Smooth muscle cell (in vitro differentiated cells): ENCODE measurements around the gene RRP9. TPM values are rescaled to one million over a fixed set of nuclear protein-coding genes. Genes with fewer than 3 reads are reported as not detected.

ENCODE experiments used
- DNase-seq: peaks from one replicate; lab custom pipeline; 2025; ENCODE audit not compliant: unreplicated experiment; lab: John Stamatoyannopoulos, UW
- H2AFZ ChIP-seq: fragments of 200-600 bp; sonication (generic); 2 replicates; pipeline ENCODE4 v1.6.0; 2016; ENCODE audit warnings: antibody characterized with exemption, low read depth, mild to moderate bottlenecking
- H3F3A ChIP-seq: fragments of 200-600 bp; sonication (generic); 2 replicates; pipeline ENCODE4 v1.6.0; 2017; ENCODE audit warnings: antibody characterized with exemption, low read depth
- H3K27ac ChIP-seq: fragments of 200-600 bp; sonication (generic); 2 replicates; pipeline ENCODE4 v1.5.1; 2016; ENCODE audit warnings: low read depth, mild to moderate bottlenecking
- H3K27me3 ChIP-seq: fragments of 200-600 bp; sonication (generic); 2 replicates; pipeline ENCODE4 v1.6.1; 2016; ENCODE audit warnings: low read depth, mild to moderate bottlenecking
- H3K36me3 ChIP-seq: fragments of 200-600 bp; sonication (generic); 2 replicates; pipeline ENCODE4 v1.5.1; 2016; ENCODE audit warnings: low read depth
- H3K4me1 ChIP-seq: fragments of 200-600 bp; sonication (generic); 2 replicates; pipeline ENCODE4 v1.5.1; 2016; ENCODE audit warnings: low read depth
- H3K4me2 ChIP-seq: fragments of 200-600 bp; sonication (generic); 2 replicates; pipeline ENCODE4 v1.6.0; 2016; ENCODE audit warnings: mild to moderate bottlenecking
- H3K4me3 ChIP-seq: fragments of 200-600 bp; sonication (generic); 2 replicates; pipeline ENCODE4 v1.5.1; 2016; ENCODE audit warnings: mild to moderate bottlenecking
- H3K79me2 ChIP-seq: fragments of 200-600 bp; sonication (generic); 2 replicates; pipeline ENCODE4 v1.6.0; 2016; ENCODE audit warnings: low read depth, mild to moderate bottlenecking
- H3K9ac ChIP-seq: fragments of 200-600 bp; sonication (generic); 2 replicates; pipeline ENCODE4 v1.6.0; 2016; ENCODE audit warnings: low read depth
- H3K9me3 ChIP-seq: fragments of 200-600 bp; sonication (generic); replicated peaks from 2 replicates; pipeline ENCODE4 v1.5.1; 2016; ENCODE audit warnings: low read depth
- H4K20me1 ChIP-seq: fragments of 200-600 bp; sonication (generic); 2 replicates; pipeline ENCODE4 v1.6.0; 2016; ENCODE audit warnings: low read depth
- WGBS: methylation state at CpG from one replicate; pipeline ENCODE4 v1.1.7; 2016; ENCODE audit warnings: low lambda C conversion rate; 5-methylcytosine and 5-hydroxymethylcytosine counted together
- polyA plus RNA-seq: library from polyadenylated mRNA; unstranded; fragments of >200 nt; fragmentation: Nextera tagmentation; extraction: Ambion mirVana; gene quantifications from 2 replicates; pipeline ENCODE4 v1.2.1, GENCODE V29; 2016
- total RNA-seq: library from RNA; depleted of rRNA; stranded (reverse); fragments of >200 nt; gene quantifications from 2 replicates; pipeline ENCODE4 v1.2.3, GENCODE V29; 2014
- TF ChIP-seq, protein P1 (sequence below): fragments of 200-600 bp; sonication (generic); IDR thresholded peaks from 2 replicates; pipeline ENCODE4 v1.5.1; 2017; ENCODE audit warnings: borderline replicate concordance, mild to moderate bottlenecking, antibody characterized with exemption; ENCODE audit not compliant: insufficient read depth, poor library complexity, severe bottlenecking

Gene RRP9
- total and polyA plus RNA-seq, 2 experiments from 2014 or later: 13.1 to 23.9 TPM

DNA sequence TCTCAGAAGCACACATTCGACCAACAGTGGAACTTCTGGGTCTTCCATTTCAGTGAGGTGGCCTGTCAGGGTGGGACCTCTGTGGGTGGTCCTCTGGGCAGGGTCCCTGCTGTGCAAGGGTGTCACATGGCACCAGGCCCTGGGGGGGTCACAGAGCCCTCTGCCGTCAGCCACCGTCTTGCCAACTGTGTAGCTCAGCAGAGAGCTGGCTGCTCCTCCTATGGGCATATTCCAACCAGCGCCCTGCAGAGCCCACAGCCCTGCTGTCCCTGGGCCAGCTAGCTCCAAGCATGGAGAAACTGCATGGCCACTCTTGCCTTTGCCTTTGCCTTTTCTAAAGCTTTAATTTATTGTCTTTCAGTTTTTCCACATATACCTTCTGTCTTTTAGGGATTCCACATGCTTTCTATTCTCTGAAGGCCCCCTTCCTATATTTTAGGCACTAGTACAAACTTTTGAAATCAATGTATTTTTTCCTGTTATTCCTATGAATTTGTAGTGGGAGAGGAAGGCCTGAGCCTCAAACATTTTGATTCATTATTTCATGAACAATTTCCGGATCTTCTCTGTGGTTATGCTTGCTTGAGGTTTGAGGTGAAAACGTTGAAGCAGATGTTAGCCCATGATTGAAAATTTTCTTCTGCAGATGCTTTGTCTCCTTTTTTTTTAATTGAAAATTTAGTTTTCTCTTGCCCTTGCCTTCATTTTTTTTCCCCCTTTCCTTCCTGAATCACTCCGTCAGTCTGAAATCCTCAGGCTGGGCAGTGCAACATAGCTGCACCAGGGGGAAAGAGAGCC lies 50.3 kb downstream of the RRP9 start:
- no peak overlapping the region for H3K4me2 ChIP-seq
- no peak overlapping the region for H3K27ac ChIP-seq
- no peaks in the 10 kb centered on the region for H3K27me3 ChIP-seq
- H3K4me3 ChIP-seq: no peak overlapping the region
- H3K36me3 ChIP-seq: no peaks in the 10 kb centered on the region
- no peak for DNase-seq
- no peaks in the 10 kb centered on the region for H3K9me3 ChIP-seq
- TF ChIP-seq, protein P1, sequence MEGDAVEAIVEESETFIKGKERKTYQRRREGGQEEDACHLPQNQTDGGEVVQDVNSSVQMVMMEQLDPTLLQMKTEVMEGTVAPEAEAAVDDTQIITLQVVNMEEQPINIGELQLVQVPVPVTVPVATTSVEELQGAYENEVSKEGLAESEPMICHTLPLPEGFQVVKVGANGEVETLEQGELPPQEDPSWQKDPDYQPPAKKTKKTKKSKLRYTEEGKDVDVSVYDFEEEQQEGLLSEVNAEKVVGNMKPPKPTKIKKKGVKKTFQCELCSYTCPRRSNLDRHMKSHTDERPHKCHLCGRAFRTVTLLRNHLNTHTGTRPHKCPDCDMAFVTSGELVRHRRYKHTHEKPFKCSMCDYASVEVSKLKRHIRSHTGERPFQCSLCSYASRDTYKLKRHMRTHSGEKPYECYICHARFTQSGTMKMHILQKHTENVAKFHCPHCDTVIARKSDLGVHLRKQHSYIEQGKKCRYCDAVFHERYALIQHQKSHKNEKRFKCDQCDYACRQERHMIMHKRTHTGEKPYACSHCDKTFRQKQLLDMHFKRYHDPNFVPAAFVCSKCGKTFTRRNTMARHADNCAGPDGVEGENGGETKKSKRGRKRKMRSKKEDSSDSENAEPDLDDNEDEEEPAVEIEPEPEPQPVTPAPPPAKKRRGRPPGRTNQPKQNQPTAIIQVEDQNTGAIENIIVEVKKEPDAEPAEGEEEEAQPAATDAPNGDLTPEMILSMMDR: no peak
- no peaks in the 10 kb centered on the region for H3F3A ChIP-seq
- H3K9ac ChIP-seq: no peak overlapping the region
- H3K4me1 ChIP-seq: no peaks in the 10 kb centered on the region
- no peaks in the 10 kb centered on the region for H4K20me1 ChIP-seq
- 96% methylated on average over 7 of the region's 7 CpGs for WGBS
- no peaks in the 10 kb centered on the region for H3K79me2 ChIP-seq
- no peak overlapping the region for H2AFZ ChIP-seq

DNA sequence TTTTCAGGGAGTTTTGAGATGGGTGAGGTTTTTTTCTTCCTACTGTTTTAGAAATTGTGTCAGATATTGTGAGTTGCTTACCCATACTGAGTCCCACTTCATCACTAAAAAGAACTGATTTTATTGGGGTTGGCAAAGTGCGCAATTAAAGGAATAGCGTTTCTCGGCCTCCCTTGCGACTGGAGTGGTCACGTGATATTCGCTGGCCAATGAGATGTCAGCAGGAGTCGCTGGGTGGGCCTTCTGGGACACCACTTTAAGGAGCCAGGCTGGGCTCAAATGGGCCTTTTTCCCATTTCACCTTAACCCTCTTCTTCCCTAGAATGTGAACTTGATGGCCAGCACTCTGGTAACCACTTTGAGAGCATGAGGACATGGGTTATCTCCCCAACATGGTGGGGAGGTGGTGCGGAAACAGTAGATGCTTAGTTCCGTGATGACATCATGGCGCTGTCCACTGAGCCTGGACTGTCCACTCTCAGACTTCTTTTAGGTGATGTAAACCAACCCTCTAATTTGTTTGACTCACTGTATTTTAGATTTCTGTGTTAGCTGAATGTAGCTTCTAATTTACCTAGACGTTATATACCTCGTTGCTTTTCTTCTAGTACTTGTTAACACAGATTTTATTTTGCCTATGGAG lies 53.1 kb downstream of the RRP9 start:
- Histone ChIP-seq H3K4me1 (no peaks in the 10 kb centered on the region), H2AFZ (no peak overlapping the region), H3K27me3 (no peaks in the 10 kb centered on the region), H3K27ac (no peak overlapping the region), H4K20me1 (no peaks in the 10 kb centered on the region), H3K79me2 (no peaks in the 10 kb centered on the region), H3K9ac (no peak overlapping the region), H3K4me2 (no peak overlapping the region), H3K9me3 (no peaks in the 10 kb centered on the region), H3K36me3 (no peaks in the 10 kb centered on the region), H3F3A (no peaks in the 10 kb centered on the region), H3K4me3 (no peak overlapping the region)
- TF ChIP-seq, protein P1: no peak
- 93% methylated on average over 12 of the region's 12 CpGs for WGBS
- DNase-seq: no peak

DNA sequence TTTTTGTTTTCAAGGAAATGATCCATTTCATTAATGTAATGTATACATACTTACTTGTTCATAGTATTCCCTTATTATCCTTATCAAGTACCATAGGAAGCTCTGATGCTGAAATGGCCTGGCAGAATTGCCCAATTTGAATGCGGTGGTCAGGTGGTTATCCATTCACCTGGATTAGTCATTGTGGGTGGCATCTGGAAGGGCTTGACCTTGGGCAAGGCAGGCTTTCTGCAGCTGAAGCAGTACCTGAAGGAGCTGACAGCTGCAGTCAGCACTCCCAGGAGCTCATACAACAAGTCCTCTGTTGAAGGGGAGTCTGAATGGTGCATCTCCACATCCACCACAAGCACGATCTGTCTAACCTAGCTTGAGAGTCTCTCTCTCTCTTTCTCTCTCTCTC lies 54.1 kb downstream of the RRP9 start:
- H3F3A ChIP-seq: no peaks in the 10 kb centered on the region
- H3K27ac ChIP-seq: no peak overlapping the region
- no peak for DNase-seq
- no peak overlapping the region for H3K4me2 ChIP-seq
- no peak overlapping the region for H3K4me3 ChIP-seq
- H3K79me2 ChIP-seq: no peaks in the 10 kb centered on the region
- no peaks in the 10 kb centered on the region for H3K36me3 ChIP-seq
- H4K20me1 ChIP-seq: no peaks in the 10 kb centered on the region
- H3K27me3 ChIP-seq: no peaks in the 10 kb centered on the region
- no peaks in the 10 kb centered on the region for H3K9me3 ChIP-seq
- no peaks in the 10 kb centered on the region for H3K4me1 ChIP-seq
- WGBS: 92% methylated on average over 2 of the region's 2 CpGs
- H3K9ac ChIP-seq: no peak overlapping the region
- H2AFZ ChIP-seq: no peak overlapping the region
- TF ChIP-seq, protein P1: no peak

DNA sequence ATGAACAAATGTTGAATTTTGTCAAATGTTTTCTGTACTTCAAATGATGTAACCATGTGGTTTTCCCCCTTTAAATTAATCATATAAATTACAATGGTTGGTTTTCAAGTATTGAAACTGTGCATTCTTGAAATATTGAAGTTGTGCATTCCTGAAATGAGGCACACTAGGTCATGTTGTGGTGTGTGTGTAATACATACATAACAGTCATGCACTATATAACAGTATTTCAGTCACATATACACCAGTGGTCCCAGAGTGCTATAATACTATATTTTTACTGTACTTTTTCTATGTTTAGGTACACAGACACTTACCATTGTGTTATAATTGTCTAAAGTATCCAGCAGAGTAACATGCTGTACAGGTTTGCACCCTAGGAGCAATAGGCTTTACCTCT lies 55.3 kb downstream of the RRP9 start:
- Histone ChIP-seq H3K27ac (no peak overlapping the region), H3K9me3 (no peaks in the 10 kb centered on the region), H2AFZ (no peak overlapping the region), H3K4me2 (no peak overlapping the region), H3K4me3 (no peak overlapping the region), H3F3A (no peaks in the 10 kb centered on the region), H3K9ac (no peak overlapping the region), H3K79me2 (no peaks in the 10 kb centered on the region), H3K27me3 (no peaks in the 10 kb centered on the region), H4K20me1 (no peaks in the 10 kb centered on the region), H3K4me1 (no peaks in the 10 kb centered on the region), H3K36me3 (no peaks in the 10 kb centered on the region)
- DNase-seq: no peak
- TF ChIP-seq, protein P1: no peak
